HG02885 (cell line): Measurements from ENCODE around the gene CNDP2.

Source experiments
- ATAC-seq: cut with Tn5 transposase; IDR thresholded peaks from one replicate; pipeline ENCODE4 v1.9.1; 2021; ENCODE audit warnings: mild to moderate bottlenecking; ENCODE audit not compliant: unreplicated experiment, poor library complexity

CNDP2 gene

DNA sequence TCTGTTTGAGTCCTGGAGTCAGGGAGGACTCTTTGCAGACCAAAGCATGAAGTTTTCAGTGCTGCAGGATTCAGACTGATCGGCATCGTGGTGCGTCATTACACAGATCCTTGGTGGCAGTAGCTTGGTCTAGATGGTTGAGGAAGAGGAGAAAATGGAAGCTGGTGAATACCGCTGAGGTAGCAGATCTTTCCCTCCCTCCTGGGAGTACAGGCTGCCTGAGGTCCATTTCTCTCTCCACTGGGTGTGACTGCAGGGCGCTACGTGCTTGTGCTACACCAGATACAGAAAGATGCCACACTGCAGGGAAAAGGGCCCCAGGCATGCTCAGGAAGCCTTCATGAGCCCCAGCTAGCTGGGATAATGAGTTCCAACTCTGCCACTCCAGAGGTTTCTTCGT is 34.9 kb downstream of the CNDP2 start:
- no peak for ATAC-seq

- ATAC-seq, result no peak
These were observed 36.4 kb downstream of the CNDP2 start for GRCh38 chr18:74532511-74533025.

GRCh38 chr18:74533666-74534065 is 37.5 kb downstream of the CNDP2 start:
- ATAC-seq, result no peak

GRCh38 chr18:74534150-74534969 is 38.2 kb downstream of the CNDP2 start, which contains the start of gene CNDP1:
Gene CNDP1, plus strand, starts transcription at chr18:74534500. Its CDS starts 168 bp downstream, at chr18:74534668.
- no peak for ATAC-seq

- peak; percentile 82 for ATAC-seq
These were observed 39.0 kb downstream of the CNDP2 start for GRCh38 chr18:74534981-74535649.

DNA sequence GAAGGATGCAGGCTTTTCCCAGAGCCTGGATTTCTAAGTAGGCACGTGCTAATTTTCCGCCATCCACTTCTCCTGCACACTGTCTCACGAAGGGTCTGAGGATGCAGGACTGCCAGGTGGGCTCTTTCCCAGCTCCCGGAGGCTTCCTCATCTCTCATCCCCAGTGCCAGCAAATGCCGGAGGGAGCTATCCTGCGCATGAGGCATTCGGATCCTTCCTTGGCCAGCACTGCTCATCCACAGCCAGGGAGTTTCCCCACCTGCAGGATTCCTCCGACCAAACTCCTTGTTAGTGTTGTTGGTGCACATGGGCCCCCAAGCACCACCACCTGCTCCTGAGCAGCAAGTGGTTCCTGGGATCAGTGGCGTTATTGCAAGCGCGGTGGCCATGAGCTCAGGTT is 43.1 kb downstream of the CNDP2 start:
- ATAC-seq, result no peak

GRCh38 chr18:74540652-74541421 is 44.7 kb downstream of the CNDP2 start:
- no peak for ATAC-seq

DNA sequence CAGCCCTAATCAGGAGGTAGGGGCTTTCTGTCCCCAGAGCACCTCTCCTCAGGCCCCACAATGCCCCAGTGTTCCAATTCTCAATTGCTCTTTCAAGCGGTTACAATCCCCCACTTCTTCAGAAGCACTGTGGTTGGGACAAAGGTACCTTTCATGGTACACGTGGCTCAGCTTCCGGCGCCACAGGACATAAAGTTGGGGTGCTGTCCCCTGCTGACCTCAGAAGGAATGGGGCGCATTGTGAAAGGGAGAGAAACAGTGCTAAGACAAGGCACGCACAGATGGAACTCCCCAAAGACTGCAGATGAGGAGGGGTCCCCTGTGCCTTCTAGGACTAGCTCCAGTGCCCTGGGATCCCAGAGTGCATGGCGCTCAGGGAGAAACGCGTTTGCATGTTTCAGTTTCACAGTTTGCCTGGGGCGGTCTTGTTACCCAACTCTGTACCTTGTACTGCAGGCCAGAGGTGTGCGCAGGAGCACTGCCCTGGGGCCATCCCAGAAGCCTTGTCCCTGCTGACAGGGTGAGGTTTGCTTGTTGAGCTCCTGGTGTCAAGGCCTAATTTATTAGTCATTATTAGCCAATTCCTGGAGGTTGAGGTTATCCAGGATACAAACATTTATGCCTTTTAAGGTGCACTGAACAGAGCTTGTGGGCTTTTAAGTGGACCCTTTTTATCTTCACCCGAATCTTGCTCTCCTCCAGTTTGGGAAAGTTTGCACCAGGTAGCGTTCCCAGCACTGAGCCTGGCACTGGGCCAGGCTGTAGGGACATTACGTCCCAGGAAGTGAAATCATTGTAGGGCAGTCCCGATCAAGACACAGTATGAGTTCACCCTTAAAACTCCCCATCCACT is 45.8 kb downstream of the CNDP2 start:
- ATAC-seq, result no peak

GRCh38 chr18:74544898-74545297 is 48.7 kb downstream of the CNDP2 start:
- no peak for ATAC-seq

DNA sequence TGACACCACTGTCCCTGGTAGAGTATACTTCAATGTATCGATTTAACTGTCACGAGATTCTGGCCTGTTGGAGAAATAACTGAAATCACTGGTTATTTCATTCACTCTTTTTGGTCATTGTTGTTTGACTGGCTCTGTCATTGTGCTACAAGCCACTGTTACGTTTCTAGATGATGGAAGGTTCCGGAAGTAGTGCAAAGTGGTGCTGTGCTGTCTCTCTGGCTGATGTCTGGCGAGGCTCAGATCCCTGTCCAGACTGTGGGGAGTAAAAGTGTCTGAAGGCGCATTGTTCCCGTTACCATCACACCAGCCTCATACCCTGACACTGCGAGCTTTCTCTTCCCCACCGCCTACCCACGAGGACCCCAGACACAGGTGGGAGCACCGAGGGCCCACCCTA is 49.8 kb downstream of the CNDP2 start:
- no peak for ATAC-seq

- no peak for ATAC-seq
These were observed 50.8 kb downstream of the CNDP2 start for GRCh38 chr18:74546751-74547530.

- no peak for ATAC-seq
These were observed 51.7 kb downstream of the CNDP2 start for GRCh38 chr18:74547860-74548259.

DNA sequence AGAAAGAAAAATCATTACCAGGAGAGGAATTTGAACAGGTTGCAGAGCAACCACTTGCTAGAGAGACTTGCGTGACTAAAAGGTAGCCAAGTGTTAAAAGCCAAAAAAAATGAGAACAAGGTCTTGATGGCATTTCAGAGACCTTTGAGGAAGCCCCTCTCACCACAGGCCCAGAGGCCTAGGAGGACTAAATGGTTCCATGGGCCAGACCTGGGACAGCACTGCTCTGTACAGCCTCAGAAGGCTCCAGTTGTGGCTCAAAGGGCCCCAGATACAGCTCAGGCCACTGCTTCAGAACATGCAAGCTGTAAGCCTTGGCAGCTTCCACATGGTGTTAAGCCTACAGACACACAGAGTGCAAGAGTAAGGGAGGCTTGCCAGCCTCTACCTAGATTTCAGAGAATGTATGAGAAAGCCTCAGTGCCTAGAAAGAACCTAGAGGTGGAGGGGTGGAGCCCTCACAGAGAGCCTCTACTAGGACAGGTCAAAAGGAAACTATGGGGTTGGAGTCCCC is 53.5 kb downstream of the CNDP2 start:
- no peak for ATAC-seq

DNA sequence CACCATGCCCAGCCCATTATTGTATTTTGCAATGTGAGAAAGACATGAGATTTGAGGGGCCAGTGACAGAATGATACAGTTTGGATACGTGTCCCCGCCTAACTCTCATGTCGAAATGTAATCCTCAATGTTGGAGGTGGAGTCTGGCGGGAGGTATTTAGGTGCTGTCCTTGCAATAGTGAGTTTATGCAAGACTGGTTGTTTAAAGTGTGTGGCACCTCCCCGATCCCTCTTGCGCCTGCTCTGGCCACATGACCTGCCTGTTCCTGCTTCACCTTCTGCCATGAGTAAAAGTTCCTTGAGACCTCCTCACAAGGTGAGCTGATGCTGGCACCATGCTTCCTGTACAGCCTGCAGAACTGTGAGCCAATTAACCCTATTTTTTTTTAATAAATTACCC is 54.7 kb downstream of the CNDP2 start:
- no peak for ATAC-seq

- ATAC-seq, result no peak
These were observed 55.3 kb downstream of the CNDP2 start for GRCh38 chr18:74551452-74551851.

DNA sequence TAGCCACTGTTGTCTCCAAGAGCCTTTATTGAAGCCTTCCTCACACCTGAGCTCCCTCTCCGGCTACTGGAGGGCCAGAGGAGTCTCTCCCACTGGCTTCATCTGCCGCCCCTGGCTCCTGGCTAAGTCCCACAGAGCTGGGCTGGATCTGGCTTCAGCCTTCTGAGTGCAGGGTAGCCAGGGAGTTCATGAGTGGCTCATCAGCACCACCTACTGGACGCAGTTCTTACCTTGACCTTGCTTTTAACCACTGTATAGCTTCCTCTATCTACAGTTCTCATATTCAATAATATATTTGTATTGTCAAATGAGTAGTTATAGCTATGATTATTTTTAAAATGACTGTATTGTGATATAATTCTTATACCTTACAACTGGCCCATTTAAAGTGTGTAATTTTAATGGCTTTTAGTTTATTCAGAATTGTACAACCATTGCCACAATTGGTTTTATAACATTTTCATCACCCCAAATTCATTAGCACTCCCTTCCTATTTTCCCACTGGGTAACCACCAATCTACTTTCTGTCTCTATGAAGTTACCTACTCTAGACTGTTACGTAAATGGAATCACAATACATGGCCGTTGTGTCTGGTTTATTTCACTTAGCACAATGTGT is 55.9 kb downstream of the CNDP2 start:
- peak; percentile 100 for ATAC-seq

GRCh38 chr18:74556126-74556525 is 60.0 kb downstream of the CNDP2 start:
- no peak for ATAC-seq

GRCh38 chr18:74558096-74558495 is 61.9 kb downstream of the CNDP2 start:
- no peak for ATAC-seq
